HUES48 (cell line): ENCODE measurements around the gene TMEM254.
"Not testable (repeated sequence)": the region's sequence is repeated elsewhere in the genome, so short reads cannot be mapped to it uniquely, and the experiment has no call there.

ENCODE experiments used
- H3K27ac ChIP-seq: one replicate; pipeline ENCODE4 v1.7.0; 2013; ENCODE audit warnings: low read depth, low read length, inconsistent platforms
- H3K27me3 ChIP-seq: 2 replicates; pipeline ENCODE4 v1.6.1; 2013; ENCODE audit warnings: mild to moderate bottlenecking, low read length; ENCODE audit not compliant: control insufficient read depth, insufficient read depth
- H3K36me3 ChIP-seq: 2 replicates; pipeline ENCODE4 v1.6.1; 2013; ENCODE audit warnings: low read length; ENCODE audit not compliant: control insufficient read depth, insufficient read depth
- H3K4me1 ChIP-seq: 2 replicates; pipeline ENCODE4 v1.6.1; 2013; ENCODE audit warnings: mild to moderate bottlenecking, low read length; ENCODE audit not compliant: control insufficient read depth, insufficient read depth
- H3K4me3 ChIP-seq: 2 replicates; pipeline ENCODE4 v1.5.1; 2013; ENCODE audit warnings: mild to moderate bottlenecking, low read depth, low read length
- H3K9ac ChIP-seq: 2 replicates; pipeline ENCODE4 v1.6.1; 2013; ENCODE audit warnings: mild to moderate bottlenecking, low read depth, low read length, moderate library complexity
- H3K9me3 ChIP-seq: 2 replicates; pipeline ENCODE4 v1.6.1; 2013; ENCODE audit warnings: low read length; ENCODE audit not compliant: control insufficient read depth, insufficient read depth

Gene TMEM254

GRCh38 chr10:80078448-80079311 is at the start of gene TMEM254:
Gene TMEM254 (plus strand): TSS chr10:80078665. CDS start chr10:80078700, 35 bp downstream.
- no peaks in the 10 kb centered on the region for H3K27me3 ChIP-seq
- no peaks in the 10 kb centered on the region for H3K9me3 ChIP-seq
- peak within 1 kb of the TSS; percentile 87 for H3K9ac ChIP-seq
- H3K36me3 ChIP-seq = no peaks in the 10 kb centered on the region
- H3K27ac ChIP-seq = peak within 1 kb of the TSS; percentile 98
- H3K4me3 ChIP-seq = peak within 1 kb of the TSS; percentile 93
- H3K4me1 ChIP-seq = peaks cover 4% of the 10 kb centered on the region; the same call in 1 of the 2 replicates

- not testable (repeated sequence) for H3K36me3 ChIP-seq, H3K4me3 ChIP-seq, H3K9ac ChIP-seq, H3K27ac ChIP-seq, H3K27me3 ChIP-seq, H3K4me1 ChIP-seq, H3K9me3 ChIP-seq
These were observed 49.3 kb upstream of the TMEM254 start for GRCh38 chr10:80029205-80029604.

GRCh38 chr10:80029865-80030264 is 48.6 kb upstream of the TMEM254 start:
- H3K9ac ChIP-seq, H3K27ac ChIP-seq, H3K9me3 ChIP-seq, H3K27me3 ChIP-seq, H3K4me3 ChIP-seq, H3K36me3 ChIP-seq, H3K4me1 ChIP-seq: not testable (repeated sequence)

GRCh38 chr10:80032503-80032902 is 46.0 kb upstream of the TMEM254 start:
- no peaks in the 10 kb centered on the region for H3K27me3 ChIP-seq
- H3K27ac ChIP-seq = no peak overlapping the region
- no peak overlapping the region for H3K9ac ChIP-seq
- H3K36me3 ChIP-seq = no peaks in the 10 kb centered on the region
- no peaks in the 10 kb centered on the region; the same call in 1 of the 2 replicates for H3K4me1 ChIP-seq
- H3K4me3 ChIP-seq = no peak overlapping the region
- H3K9me3 ChIP-seq = no peaks in the 10 kb centered on the region

GRCh38 chr10:80034766-80035165 is 43.7 kb upstream of the TMEM254 start:
- H3K36me3 ChIP-seq, H3K9me3 ChIP-seq, H3K4me3 ChIP-seq, H3K27me3 ChIP-seq, H3K9ac ChIP-seq, H3K27ac ChIP-seq, H3K4me1 ChIP-seq: not testable (repeated sequence)

GRCh38 chr10:80035430-80035829 is 43.0 kb upstream of the TMEM254 start:
- H3K4me1 ChIP-seq, H3K27ac ChIP-seq, H3K9ac ChIP-seq, H3K27me3 ChIP-seq, H3K36me3 ChIP-seq, H3K9me3 ChIP-seq, H3K4me3 ChIP-seq: not testable (repeated sequence)

- not testable (repeated sequence) for H3K4me1 ChIP-seq, H3K36me3 ChIP-seq, H3K4me3 ChIP-seq, H3K9me3 ChIP-seq, H3K9ac ChIP-seq, H3K27ac ChIP-seq, H3K27me3 ChIP-seq
These were observed 41.5 kb upstream of the TMEM254 start for GRCh38 chr10:80036921-80037500.

- H3K36me3 ChIP-seq, H3K9ac ChIP-seq, H3K9me3 ChIP-seq, H3K27me3 ChIP-seq, H3K27ac ChIP-seq, H3K4me3 ChIP-seq, H3K4me1 ChIP-seq: not testable (repeated sequence)
These were observed 40.2 kb upstream of the TMEM254 start for GRCh38 chr10:80038226-80038625.

GRCh38 chr10:80041162-80041561 is 37.3 kb upstream of the TMEM254 start:
- Histone ChIP-seq H3K36me3 (no peaks in the 10 kb centered on the region), H3K4me3 (no peak overlapping the region), H3K9me3 (no peaks in the 10 kb centered on the region), H3K4me1 (no peaks in the 10 kb centered on the region), H3K27ac (no peak overlapping the region), H3K9ac (no peak overlapping the region), H3K27me3 (no peaks in the 10 kb centered on the region)

- not testable (repeated sequence) for H3K4me1 ChIP-seq, H3K27me3 ChIP-seq, H3K36me3 ChIP-seq, H3K9me3 ChIP-seq, H3K27ac ChIP-seq, H3K9ac ChIP-seq, H3K4me3 ChIP-seq
These were observed 33.5 kb upstream of the TMEM254 start for GRCh38 chr10:80044935-80045334.

GRCh38 chr10:80046629-80047441 is 31.6 kb upstream of the TMEM254 start:
- no peaks in the 10 kb centered on the region for H3K36me3 ChIP-seq

More at GRCh38 chr10:80046629-80047441, 31.6 kb upstream of the TMEM254 start:
- no peaks in the 10 kb centered on the region for H3K27me3 ChIP-seq
- H3K27ac ChIP-seq = no peak overlapping the region
- no peak overlapping the region for H3K9ac ChIP-seq
- no peaks in the 10 kb centered on the region for H3K4me1 ChIP-seq
- H3K9me3 ChIP-seq = no peaks in the 10 kb centered on the region
- H3K4me3 ChIP-seq = no peak overlapping the region
